CD14-positive monocyte (primary cell): Measurements from ENCODE around the gene NFE2L2. TPM values are rescaled to one million over a fixed set of nuclear protein-coding genes. Genes with fewer than 3 reads are reported as not detected.

Experiments
- DNase-seq, 3 donors: peaks; one replicate each; pipeline ENCODE4 v3.0.0-alpha.2; 2011 to 2022
- H2AFZ ChIP-seq: 2 replicates; pipeline ENCODE4 v1.6.0; 2012; ENCODE audit warnings: mild to moderate bottlenecking, low read depth, low read length, inconsistent platforms; ENCODE audit not compliant: insufficient read depth, poor library complexity, severe bottlenecking
- H3K27ac ChIP-seq, 2 donors: 1 replicate in 1 of 2; 2 replicates in 1 of 2; pipeline ENCODE4 v1.5.1; 2012 to 2013; ENCODE audit warnings: low read length in 2 of 2, control low read depth in 1 of 2, inconsistent platforms in 1 of 2, low read depth in 1 of 2, mild to moderate bottlenecking in 1 of 2
- H3K27me3 ChIP-seq, 2 donors: one replicate each; pipeline versions ENCODE4 v1.6.0 to v1.6.1; 2011 to 2013; ENCODE audit warnings: low read length in 2 of 2; ENCODE audit not compliant: control insufficient read depth in 2 of 2, insufficient read depth in 2 of 2
- H3K36me3 ChIP-seq, 2 donors: replicated peaks in 1 of 2; 1 replicate in 1 of 2; 2 replicates in 1 of 2; pipeline versions ENCODE4 v1.5.1 to v1.6.1; 2012 to 2013; ENCODE audit warnings: low read length in 2 of 2, control low read depth in 1 of 2, inconsistent platforms in 1 of 2, mild to moderate bottlenecking in 1 of 2; ENCODE audit not compliant: insufficient read depth in 2 of 2, control insufficient read depth in 1 of 2
- H3K4me1 ChIP-seq, 2 donors: 1 replicate in 1 of 2; 2 replicates in 1 of 2; pipeline versions ENCODE4 v1.5.1 to v1.6.1; 2012 to 2013; ENCODE audit warnings: low read length in 2 of 2, control low read depth in 1 of 2, inconsistent platforms in 1 of 2, mild to moderate bottlenecking in 1 of 2, moderate library complexity in 1 of 2; ENCODE audit not compliant: insufficient read depth in 2 of 2, control insufficient read depth in 1 of 2
- H3K4me2 ChIP-seq: replicated peaks from 2 replicates; pipeline ENCODE3; 2012; ENCODE audit warnings: low read length, moderate library complexity, mild to moderate bottlenecking; ENCODE audit not compliant: poor library complexity, severe bottlenecking; ENCODE audit errors: extremely low read depth
- H3K4me3 ChIP-seq, 3 experiments: fragments of 200-600 bp in 1 of 3; sonication (generic) in 1 of 3; replicated peaks in 1 of 3; 1 replicate in 2 of 3; 2 replicates in 1 of 3; pipeline ENCODE4 v1.5.1; 2011 to 2013; ENCODE audit warnings: low read length in 3 of 3, mild to moderate bottlenecking in 3 of 3, control low read depth in 2 of 3, low read depth in 2 of 3, inconsistent platforms in 1 of 3, moderate library complexity in 1 of 3
- H3K79me2 ChIP-seq: 2 replicates; pipeline ENCODE4 v1.6.0; 2012; ENCODE audit warnings: mild to moderate bottlenecking, control low read depth, inconsistent platforms, low read length, moderate library complexity; ENCODE audit not compliant: insufficient read depth
- H3K9ac ChIP-seq: 2 replicates; pipeline ENCODE4 v1.6.0; 2017; ENCODE audit warnings: low read length, mild to moderate bottlenecking; ENCODE audit not compliant: insufficient read depth, poor library complexity, severe bottlenecking
- H3K9me3 ChIP-seq, 2 donors: replicated peaks in 1 of 2; 1 replicate in 1 of 2; 2 replicates in 1 of 2; pipeline versions ENCODE4 v1.5.1 to v1.6.1; 2012 to 2013; ENCODE audit warnings: low read length in 2 of 2, control low read depth in 1 of 2; ENCODE audit not compliant: control insufficient read depth in 1 of 2, insufficient read depth in 1 of 2
- H4K20me1 ChIP-seq: 2 replicates; pipeline ENCODE4 v1.6.0; 2012; ENCODE audit warnings: mild to moderate bottlenecking, low read length, control low read depth, moderate library complexity; ENCODE audit not compliant: insufficient read depth
- H3K27ac Mint-ChIP-seq, 7 donors: one replicate each; pipeline ENCODE4 v1.8.0; 2020; ENCODE audit warnings: mild to moderate bottlenecking in 7 of 7, mixed read lengths in 7 of 7, moderate library complexity in 6 of 7, inconsistent platforms in 2 of 7
- H3K27me3 Mint-ChIP-seq, 3 donors: one replicate each; pipeline ENCODE4 v1.8.0; 2021 to 2022; ENCODE audit warnings: low read depth in 3 of 3, mild to moderate bottlenecking in 3 of 3, mixed read lengths in 3 of 3, moderate library complexity in 3 of 3, inconsistent platforms in 1 of 3
- H3K36me3 Mint-ChIP-seq, 2 donors: one replicate each; pipeline ENCODE4 v1.8.0; 2020; ENCODE audit warnings: mixed read lengths in 2 of 2, inconsistent platforms in 1 of 2, mild to moderate bottlenecking in 1 of 2
- H3K4me1 Mint-ChIP-seq: one replicate; pipeline ENCODE4 v1.8.0; 2020; ENCODE audit warnings: mild to moderate bottlenecking, mixed read lengths
- H3K4me3 Mint-ChIP-seq, 2 donors: one replicate each; pipeline ENCODE4 v1.8.0; 2020; ENCODE audit warnings: mild to moderate bottlenecking in 2 of 2, mixed read lengths in 2 of 2, moderate library complexity in 1 of 2
- H3K9me3 Mint-ChIP-seq, 7 donors: one replicate each; pipeline ENCODE4 v1.8.0; 2020 to 2022; ENCODE audit warnings: mixed read lengths in 7 of 7, mild to moderate bottlenecking in 6 of 7, moderate library complexity in 6 of 7, inconsistent platforms in 2 of 7
- CTCF ChIP-seq: fragments of 200-600 bp; IDR thresholded peaks from one replicate; pipeline ENCODE4 v1.8.0; 2022; ENCODE audit warnings: antibody characterized with exemption, mild to moderate bottlenecking
- WGBS: methylation state at CpG from one replicate; pipeline ENCODE4 v1.1.5; 2013; ENCODE audit warnings: missing lambda C conversion rate; ENCODE audit not compliant: insufficient coverage; 5-methylcytosine and 5-hydroxymethylcytosine counted together
- intact Hi-C, 2 donors: fragments of 100-400 bp; cut with micrococcal nuclease; formaldehyde crosslinking; loops; one replicate each; pipeline versions ENCODE4 v1.15.0 to v1.15.1; 2023
- polyA plus RNA-seq, 3 donors: library from polyadenylated mRNA; depleted of rRNA in 1 of 3; unstranded in 2 of 3; stranded (reverse) in 1 of 3; fragments of 300-500 nt in 2 of 3; fragments of >200 nt in 1 of 3; fragmentation: Illumina TruSeq in 2 of 3; gene quantifications; 1 replicate in 2 of 3; 2 replicates in 1 of 3; pipeline ENCODE4 v1.2.3, GENCODE V29; 2012 to 2021

The NFE2L2 gene
- polyA plus RNA-seq, 3 donors, result 38.7 to 51.6 (median 46.6) TPM

GRCh38 chr2:177254433-177255226 is 9.9 kb downstream of the NFE2L2 start:
- no peak overlapping the region for H2AFZ ChIP-seq

GRCh38 chr2:177253704-177254103 is 10.8 kb downstream of the NFE2L2 start:
- peak overlapping the region in 5 of 7 donors; percentile 20 to 98 (median 42) for H3K27ac Mint-ChIP-seq
- Histone ChIP-seq H3K4me2 (no peak overlapping the region), H3K79me2 (peaks cover 100% of the 10 kb centered on the region), H3K4me3 (no peak overlapping the region), H3K27ac (peak overlapping the region in 1 of 2 donors; percentile 79), H3K9me3 (no peaks in the 10 kb centered on the region), H2AFZ (no peak overlapping the region), H4K20me1 (peaks cover 91% of the 10 kb centered on the region), H3K36me3 (peaks cover 0 to 30% of the 10 kb centered on the region in 2 donors), H3K27me3 (no peaks in the 10 kb centered on the region), H3K4me1 (peaks cover 40 to 69% of the 10 kb centered on the region in 2 donors), H3K9ac (no peak overlapping the region)
- peaks cover 0 to 6% (median 0%) of the 10 kb centered on the region in 7 donors for H3K9me3 Mint-ChIP-seq
- no peak overlapping the region for H3K4me3 Mint-ChIP-seq
- WGBS, result no CpG with 5 or more reads among the region's 3 CpGs
- DNase-seq, result no peak
- peaks cover 71% of the 10 kb centered on the region for H3K4me1 Mint-ChIP-seq
- TF ChIP-seq CTCF, result no peak
- intact Hi-C loops, result no loop called here
- H3K27me3 Mint-ChIP-seq, result no peaks in the 10 kb centered on the region
- peaks cover 25 to 31% of the 10 kb centered on the region in 2 donors for H3K36me3 Mint-ChIP-seq

More at GRCh38 chr2:177254433-177255226, 9.9 kb downstream of the NFE2L2 start:
- intact Hi-C loops, result no loop called here
- Mint-ChIP-seq H3K27me3 (no peaks in the 10 kb centered on the region), H3K27ac (peak overlapping the region in 6 of 7 donors; percentile 63 to 94 (median 74)), H3K9me3 (peaks cover 0 to 6% (median 0%) of the 10 kb centered on the region in 7 donors), H3K4me3 (no peak overlapping the region), H3K4me1 (peaks cover 76% of the 10 kb centered on the region), H3K36me3 (peaks cover 21 to 32% of the 10 kb centered on the region in 2 donors)
- Histone ChIP-seq H3K27ac (peak overlapping the region in 1 of 2 donors; percentile 49), H3K79me2 (peaks cover 100% of the 10 kb centered on the region), H3K27me3 (no peaks in the 10 kb centered on the region), H3K9ac (no peak overlapping the region), H3K9me3 (no peaks in the 10 kb centered on the region), H3K4me1 (peaks cover 47 to 76% of the 10 kb centered on the region in 2 donors), H3K4me2 (no peak overlapping the region), H3K36me3 (peaks cover 0 to 30% of the 10 kb centered on the region in 2 donors), H4K20me1 (peaks cover 93% of the 10 kb centered on the region), H3K4me3 (no peak overlapping the region)
- peak; percentile 55 for TF ChIP-seq CTCF
- WGBS, result 93% methylated on average over 3 of the region's 11 CpGs
- DNase-seq, result peak in 1 of 3 donors; percentile 33
